Measurements from ENCODE around the gene GNB4. TPM values are rescaled to one million over a fixed set of nuclear protein-coding genes. Genes with fewer than 3 reads are reported as not detected.

GNB4 gene
- total and polyA plus RNA-seq, 2 donors (not counting 3 experiments of a cell fraction or from before 2014, with no cell fraction given) = 30.3 to 62.6 TPM

DNA sequence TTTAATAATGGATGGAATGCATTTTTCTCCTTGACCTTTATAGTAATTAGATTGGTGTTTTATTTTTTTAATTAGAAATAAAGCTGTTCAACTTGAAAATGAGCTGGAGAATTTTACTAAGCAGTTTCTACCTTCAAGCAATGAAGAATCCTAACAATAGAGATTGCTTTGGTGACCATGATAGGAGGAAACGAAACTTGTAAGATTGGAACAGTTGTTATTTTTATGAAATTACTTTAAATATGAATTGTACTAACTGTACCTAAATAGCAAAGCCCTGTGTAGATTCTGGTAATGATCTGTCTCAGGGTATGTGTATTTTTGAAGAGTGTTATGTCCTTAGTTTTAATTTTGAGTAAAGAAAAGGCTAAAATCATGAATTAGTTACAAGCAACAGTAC lies 59.4 kb downstream of the GNB4 start:
- CTCF ChIA-PET = no interaction called here

GRCh38 chr3:179376474-179376873 lies 74.8 kb downstream of the GNB4 start:
- dilution Hi-C loops (cut with MboI; ENCODE audit: extremely low pct_ligation_motif_present, low sequenced_read_pairs) = no loop called here
- H3K4me1 ChIP-seq (ENCODE audit: control insufficient read depth, extremely low read depth, insufficient read depth, low read length) = no peaks in the 10 kb centered on the region
- POLR2A ChIA-PET = no interaction called here

More for the DNA sequence above, 59.4 kb downstream of the GNB4 start:
- no peak for TF ChIP-seq POLR2AphosphoS5 (IDR thresholded peaks at IDR 0.05; ENCODE audit: insufficient read depth, low read depth, low read length)
- TF ChIP-seq GATA2 (IDR thresholded peaks at IDR 0.05; ENCODE audit: insufficient read depth, insufficient read length, low read depth, low read length) = no peak
- H3K9ac ChIP-seq (replicated peaks; ENCODE audit: extremely low read depth, insufficient read depth, low read length) = no peak overlapping the region
- H2AFZ ChIP-seq (ENCODE audit: low read depth, low read length) = no peak overlapping the region
- no TSS peak for BruUV-seq (replicated peaks)
- no peaks in the 10 kb centered on the region for H3K27me3 ChIP-seq (ENCODE audit: control insufficient read depth in 2 of 2, insufficient read depth in 2 of 2, low read length in 2 of 2)
- no peak overlapping the region for H3K4me2 ChIP-seq (ENCODE audit: insufficient read depth, low read length)
- intact Hi-C loops (cut with micrococcal nuclease) (no loop called here), dilution Hi-C loops (cut with MboI; ENCODE audit: extremely low pct_ligation_motif_present, low sequenced_read_pairs) (no loop called here)
- FAIRE-seq (no peak), DNase-seq (ENCODE audit: low read depth, low spot score) (no peak)
- H3K79me2 ChIP-seq (ENCODE audit: control insufficient read depth, insufficient read depth, low read length) = no peaks in the 10 kb centered on the region
- H3K9me1 ChIP-seq (replicated peaks; ENCODE audit: control insufficient read depth, extremely low read depth, insufficient read depth, low read length) = no peaks in the 10 kb centered on the region
- H3K9me3 ChIP-seq (replicated peaks; ENCODE audit: control insufficient read depth, insufficient read depth, low read length) = no peaks in the 10 kb centered on the region
- no peaks in the 10 kb centered on the region for H4K20me1 ChIP-seq (replicated peaks; ENCODE audit: control insufficient read depth, extremely low read depth, insufficient read depth, low read length)
- no peak overlapping the region for H3K4me3 ChIP-seq (replicated peaks in 1 of 3; ENCODE audit: insufficient read depth in 1 of 3, low read depth in 1 of 3, low read length in 3 of 3)
- POLR2A ChIA-PET = no interaction called here
- no peak overlapping the region for H3K27ac ChIP-seq (ENCODE audit: insufficient read depth, low read depth, low read length)
- no peaks in the 10 kb centered on the region for H3K4me1 ChIP-seq (ENCODE audit: control insufficient read depth, extremely low read depth, insufficient read depth, low read length)
- peaks cover 0 to 5% of the 10 kb centered on the region in 2 experiments for H3K36me3 ChIP-seq (ENCODE audit: control insufficient read depth in 2 of 2, extremely low read depth in 1 of 2, insufficient read depth in 2 of 2, low read length in 2 of 2)

More at GRCh38 chr3:179376474-179376873, 74.8 kb downstream of the GNB4 start:
- intact Hi-C loops (cut with micrococcal nuclease) = no loop called here
- H3K36me3 ChIP-seq (ENCODE audit: control insufficient read depth in 2 of 2, extremely low read depth in 1 of 2, insufficient read depth in 2 of 2, low read length in 2 of 2) = peaks cover 0 to 7% of the 10 kb centered on the region in 2 experiments
- no peak overlapping the region for H2AFZ ChIP-seq (ENCODE audit: low read depth, low read length)
- no peaks in the 10 kb centered on the region for H3K27me3 ChIP-seq (ENCODE audit: control insufficient read depth in 2 of 2, insufficient read depth in 2 of 2, low read length in 2 of 2)
- H3K4me2 ChIP-seq (ENCODE audit: insufficient read depth, low read length) = no peak overlapping the region
- H3K27ac ChIP-seq (ENCODE audit: insufficient read depth, low read depth, low read length) = no peak overlapping the region
- CTCF ChIA-PET = interaction anchor here (1.5 kb wide), 1 partner anchor 13 kb away, joined by 4 read pairs; no protein-coding TSS in a partner anchor
- no peaks in the 10 kb centered on the region for H3K9me3 ChIP-seq (replicated peaks; ENCODE audit: control insufficient read depth, insufficient read depth, low read length)
- no TSS peak for BruUV-seq (replicated peaks)
- TF ChIP-seq GATA2 (IDR thresholded peaks at IDR 0.05; ENCODE audit: insufficient read depth, insufficient read length, low read depth, low read length) (no peak), POLR2AphosphoS5 (IDR thresholded peaks at IDR 0.05; ENCODE audit: insufficient read depth, low read depth, low read length) (no peak), FOS (IDR thresholded peaks at IDR 0.05; ENCODE audit: borderline replicate concordance, insufficient read depth, low read length) (no peak), CTCF (IDR thresholded peaks at IDR 0.05; ENCODE audit: extremely low read depth in 1 of 2, insufficient read depth in 1 of 2, low read depth in 1 of 2, low read length in 2 of 2) (no peak), MAX (IDR thresholded peaks at IDR 0.05; ENCODE audit: insufficient read depth, insufficient read length) (no peak), JUN (IDR thresholded peaks at IDR 0.05; ENCODE audit: borderline replicate concordance, insufficient read depth, insufficient read length, low read depth) (no peak), MYC (IDR thresholded peaks at IDR 0.05; ENCODE audit: low read depth, low read length) (no peak), EZH2 (IDR thresholded peaks at IDR 0.05; ENCODE audit: borderline replicate concordance, low read depth, low read length, severe bottlenecking) (no peak), POLR2A (IDR thresholded peaks at IDR 0.05; ENCODE audit: low read depth, low read length) (no peak)
- no peaks in the 10 kb centered on the region for H3K79me2 ChIP-seq (ENCODE audit: control insufficient read depth, insufficient read depth, low read length)
- H3K9ac ChIP-seq (replicated peaks; ENCODE audit: extremely low read depth, insufficient read depth, low read length) = no peak overlapping the region
- DNase-seq (ENCODE audit: low read depth, low spot score) (no peak), FAIRE-seq (no peak)
- no peak overlapping the region for H3K4me3 ChIP-seq (replicated peaks in 1 of 3; ENCODE audit: insufficient read depth in 1 of 3, low read depth in 1 of 3, low read length in 3 of 3)
- no peaks in the 10 kb centered on the region for H4K20me1 ChIP-seq (replicated peaks; ENCODE audit: control insufficient read depth, extremely low read depth, insufficient read depth, low read length)
- peaks cover 2% of the 10 kb centered on the region for H3K9me1 ChIP-seq (replicated peaks; ENCODE audit: control insufficient read depth, extremely low read depth, insufficient read depth, low read length)

All from endothelial cell of umbilical vein (primary cell).